ENCODE measurements around the gene LILRB1. TPM values are rescaled to one million over a fixed set of nuclear protein-coding genes. Genes with fewer than 3 reads are reported as not detected.

LILRB1 gene
- total RNA-seq, 1 donor, result not detected

- no peak for DNase-seq (ENCODE audit: low read depth)
- TF ChIP-seq, protein P1, sequence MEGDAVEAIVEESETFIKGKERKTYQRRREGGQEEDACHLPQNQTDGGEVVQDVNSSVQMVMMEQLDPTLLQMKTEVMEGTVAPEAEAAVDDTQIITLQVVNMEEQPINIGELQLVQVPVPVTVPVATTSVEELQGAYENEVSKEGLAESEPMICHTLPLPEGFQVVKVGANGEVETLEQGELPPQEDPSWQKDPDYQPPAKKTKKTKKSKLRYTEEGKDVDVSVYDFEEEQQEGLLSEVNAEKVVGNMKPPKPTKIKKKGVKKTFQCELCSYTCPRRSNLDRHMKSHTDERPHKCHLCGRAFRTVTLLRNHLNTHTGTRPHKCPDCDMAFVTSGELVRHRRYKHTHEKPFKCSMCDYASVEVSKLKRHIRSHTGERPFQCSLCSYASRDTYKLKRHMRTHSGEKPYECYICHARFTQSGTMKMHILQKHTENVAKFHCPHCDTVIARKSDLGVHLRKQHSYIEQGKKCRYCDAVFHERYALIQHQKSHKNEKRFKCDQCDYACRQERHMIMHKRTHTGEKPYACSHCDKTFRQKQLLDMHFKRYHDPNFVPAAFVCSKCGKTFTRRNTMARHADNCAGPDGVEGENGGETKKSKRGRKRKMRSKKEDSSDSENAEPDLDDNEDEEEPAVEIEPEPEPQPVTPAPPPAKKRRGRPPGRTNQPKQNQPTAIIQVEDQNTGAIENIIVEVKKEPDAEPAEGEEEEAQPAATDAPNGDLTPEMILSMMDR (IDR thresholded peaks at IDR 0.05; ENCODE audit: insufficient read depth, low read depth, low read length), result no peak
- H3K4me3 ChIP-seq (ENCODE audit: low read depth, low read length), result no peak overlapping the region
These were observed 13.8 kb downstream of the LILRB1 start for GRCh38 chr19:54644056-54644455.

- DNase-seq (ENCODE audit: low read depth), result no peak
These were observed 16.1 kb downstream of the LILRB1 start for GRCh38 chr19:54646331-54646841.

GRCh38 chr19:54648129-54648528 is 17.8 kb downstream of the LILRB1 start:
- TF ChIP-seq, protein P1 (IDR thresholded peaks at IDR 0.05; ENCODE audit: insufficient read depth, low read depth, low read length), result no peak

More at GRCh38 chr19:54646331-54646841, 16.1 kb downstream of the LILRB1 start:
- H3K4me3 ChIP-seq (ENCODE audit: low read depth, low read length), result no peak overlapping the region
- TF ChIP-seq, protein P1 (IDR thresholded peaks at IDR 0.05; ENCODE audit: insufficient read depth, low read depth, low read length), result no peak

GRCh38 chr19:54650108-54650655 is 19.9 kb downstream of the LILRB1 start:
- TF ChIP-seq, protein P1 (IDR thresholded peaks at IDR 0.05; ENCODE audit: insufficient read depth, low read depth, low read length), result no peak

More at GRCh38 chr19:54648129-54648528, 17.8 kb downstream of the LILRB1 start:
- no peak for DNase-seq (ENCODE audit: low read depth)
- H3K4me3 ChIP-seq (ENCODE audit: low read depth, low read length), result no peak overlapping the region

GRCh38 chr19:54653181-54653809 is 23.0 kb downstream of the LILRB1 start:
- TF ChIP-seq, protein P1 (IDR thresholded peaks at IDR 0.05; ENCODE audit: insufficient read depth, low read depth, low read length), result peak; percentile 36
- DNase-seq (ENCODE audit: low read depth), result peak; percentile 16
- no peak overlapping the region for H3K4me3 ChIP-seq (ENCODE audit: low read depth, low read length)

More at GRCh38 chr19:54650108-54650655, 19.9 kb downstream of the LILRB1 start:
- no peak overlapping the region for H3K4me3 ChIP-seq (ENCODE audit: low read depth, low read length)
- no peak for DNase-seq (ENCODE audit: low read depth)

GRCh38 chr19:54654447-54655321 is 24.4 kb downstream of the LILRB1 start:
- H3K4me3 ChIP-seq (ENCODE audit: low read depth, low read length), result no peak overlapping the region
- no peak for DNase-seq (ENCODE audit: low read depth)
- TF ChIP-seq, protein P1 (IDR thresholded peaks at IDR 0.05; ENCODE audit: insufficient read depth, low read depth, low read length), result no peak

Measured in fibroblast of villous mesenchyme (primary cell).